Large intestine (tissue), 12 donors: ENCODE results near the gene SSBP4. TPM values are rescaled to one million over a fixed set of nuclear protein-coding genes. Genes with fewer than 3 reads are reported as not detected.
"Not testable (repeated sequence)": the region's sequence is repeated elsewhere in the genome, so short reads cannot be mapped to it uniquely, and the experiment has no call there.

Experiments
- DNase-seq, 2 donors: peaks; one replicate each; pipeline versions ENCODE4 v3.0.0 to v3.0.0-alpha.2; 2013
- H3K27ac ChIP-seq: one replicate; pipeline ENCODE4 v1.5.1; 2013; ENCODE audit warnings: low read length
- H3K27me3 ChIP-seq: 2 replicates; pipeline ENCODE4 v1.6.1; 2013; ENCODE audit warnings: low read length; ENCODE audit not compliant: control insufficient read depth, insufficient read depth
- H3K36me3 ChIP-seq: 2 replicates; pipeline ENCODE4 v1.6.1; 2013; ENCODE audit warnings: low read length; ENCODE audit not compliant: control insufficient read depth, insufficient read depth
- H3K4me1 ChIP-seq: one replicate; pipeline ENCODE4 v1.6.1; 2013; ENCODE audit warnings: low read length; ENCODE audit not compliant: control insufficient read depth, insufficient read depth
- H3K4me3 ChIP-seq: one replicate; pipeline ENCODE4 v1.5.1; 2013; ENCODE audit warnings: low read length
- H3K9me3 ChIP-seq: one replicate; pipeline ENCODE4 v1.6.1; 2013; ENCODE audit warnings: mild to moderate bottlenecking, low read depth, low read length, moderate library complexity; ENCODE audit not compliant: control insufficient read depth
- WGBS: methylation state at CpG from one replicate; pipeline ENCODE4 v1.1.5; 2013; ENCODE audit warnings: low lambda C conversion rate; ENCODE audit not compliant: insufficient coverage; 5-methylcytosine and 5-hydroxymethylcytosine counted together
- long read RNA-seq, 11 donors: transcript quantifications; one replicate each; lab custom pipeline, GENCODE V29; 2026
- polyA plus RNA-seq: library from polyadenylated mRNA; unstranded; fragments of 120-200 nt; gene quantifications from one replicate; pipeline ENCODE4 v1.2.1, GENCODE V29; 2013

SSBP4 gene
- 105 TPM for polyA plus RNA-seq
- long read RNA-seq, donor 1, transcript SSBP4-202 (17 exons, 1,721 nt): major isoform, 8 of 12 reads
- long read RNA-seq, donor 1, partial matches to known transcripts: 0 of 12 reads
- long read RNA-seq, donor 1, other reads (novel, unspliced or antisense): 0 of 12 reads
- long read RNA-seq, donor 2, transcript SSBP4-202 (17 exons, 1,721 nt): major isoform, 18 of 26 reads
- long read RNA-seq, donor 2, transcript SSBP4-201 (18 exons, 1,768 nt): minor isoform, 5 of 26 reads
- long read RNA-seq, donor 2, partial matches to known transcripts: 0 of 26 reads
- long read RNA-seq, donor 2, other reads (novel, unspliced or antisense): 0 of 26 reads
- long read RNA-seq, donor 3: 0 reads
- long read RNA-seq, donor 4, partial matches to known transcripts: 0 of 2 reads
- long read RNA-seq, donor 4, other reads (novel, unspliced or antisense): 0 of 2 reads
- long read RNA-seq, donor 5, transcript SSBP4-202 (17 exons, 1,721 nt): major isoform, 8 of 89 reads
- long read RNA-seq, donor 5, partial matches to known transcripts: 47 of 89 reads
- long read RNA-seq, donor 5, other reads (novel, unspliced or antisense): 29 of 89 reads
- long read RNA-seq, donor 6, transcript SSBP4-202 (17 exons, 1,721 nt): major isoform, 9 of 137 reads
- long read RNA-seq, donor 6, partial matches to known transcripts: 84 of 137 reads
- long read RNA-seq, donor 6, other reads (novel, unspliced or antisense): 40 of 137 reads
- long read RNA-seq, donor 7, partial matches to known transcripts: 0 of 3 reads
- long read RNA-seq, donor 7, other reads (novel, unspliced or antisense): 0 of 3 reads
- long read RNA-seq, donor 8, transcript SSBP4-201 (18 exons, 1,768 nt): minor isoform, 7 of 23 reads
- long read RNA-seq, donor 8, transcript SSBP4-202 (17 exons, 1,721 nt): major isoform, 9 of 23 reads
- long read RNA-seq, donor 8, partial matches to known transcripts: 5 of 23 reads
- long read RNA-seq, donor 8, other reads (novel, unspliced or antisense): 0 of 23 reads
- long read RNA-seq, donor 9, transcript SSBP4-201 (18 exons, 1,768 nt): minor isoform, 5 of 59 reads
- long read RNA-seq, donor 9, transcript SSBP4-202 (17 exons, 1,721 nt): major isoform, 9 of 59 reads
- long read RNA-seq, donor 9, partial matches to known transcripts: 37 of 59 reads
- long read RNA-seq, donor 9, other reads (novel, unspliced or antisense): 5 of 59 reads
- long read RNA-seq, donor 10, transcript SSBP4-202 (17 exons, 1,721 nt): major isoform, 14 of 43 reads
- long read RNA-seq, donor 10, transcript SSBP4-201 (18 exons, 1,768 nt): minor isoform, 8 of 43 reads
- long read RNA-seq, donor 10, partial matches to known transcripts: 10 of 43 reads
- long read RNA-seq, donor 10, other reads (novel, unspliced or antisense): 8 of 43 reads
- long read RNA-seq, donor 11, transcript SSBP4-202 (17 exons, 1,721 nt): major isoform, 5 of 8 reads
- long read RNA-seq, donor 11, partial matches to known transcripts: 0 of 8 reads
- long read RNA-seq, donor 11, other reads (novel, unspliced or antisense): 0 of 8 reads

GRCh38 chr19:18419195-18419698 lies at the start of gene SSBP4:
SSBP4 (plus strand) TSS chr19:18419398; CDS start chr19:18419649, 251 bp downstream.
- Histone ChIP-seq H3K9me3 (no peaks in the 10 kb centered on the region), H3K27me3 (no peaks in the 10 kb centered on the region), H3K4me1 (peaks cover 77% of the 10 kb centered on the region), H3K4me3 (peak within 1 kb of the TSS; percentile 77), H3K27ac (peak within 1 kb of the TSS; percentile 95), H3K36me3 (peaks cover 3% of the 10 kb centered on the region)
- no CpG with 5 or more reads among the region's 80 CpGs for WGBS
- DNase-seq: peak in 1 of 2 donors; percentile 91

- Histone ChIP-seq H3K9me3 (no peaks in the 10 kb centered on the region), H3K27me3 (no peaks in the 10 kb centered on the region), H3K4me3 (no peak overlapping the region), H3K27ac (peak overlapping the region; percentile 93), H3K4me1 (peaks cover 50% of the 10 kb centered on the region), H3K36me3 (peaks cover 5% of the 10 kb centered on the region)
- WGBS: 100% methylated on average over 2 of the region's 4 CpGs
- no peak for DNase-seq
Observed at GRCh38 chr19:18373407-18373891, 45.7 kb upstream of the SSBP4 start.

- DNase-seq: peak; percentile 90 to 91
- peaks cover 3% of the 10 kb centered on the region for H3K36me3 ChIP-seq
- peaks cover 46% of the 10 kb centered on the region for H3K4me1 ChIP-seq
- no peaks in the 10 kb centered on the region for H3K27me3 ChIP-seq
- 83% methylated on average over 1 of the region's 17 CpGs for WGBS
- H3K4me3 ChIP-seq: no peak overlapping the region
- peak overlapping the region; percentile 93 for H3K27ac ChIP-seq
- no peaks in the 10 kb centered on the region for H3K9me3 ChIP-seq
Observed at GRCh38 chr19:18373892-18374629, 45.1 kb upstream of the SSBP4 start.

GRCh38 chr19:18377026-18377425 lies 42.2 kb upstream of the SSBP4 start:
- peaks cover 52% of the 10 kb centered on the region for H3K4me1 ChIP-seq

GRCh38 chr19:18379803-18380747 lies 39.1 kb upstream of the SSBP4 start:
- no peaks in the 10 kb centered on the region for H3K27me3 ChIP-seq
- no peaks in the 10 kb centered on the region for H3K36me3 ChIP-seq
- no peak overlapping the region for H3K4me3 ChIP-seq
- peaks cover 35% of the 10 kb centered on the region for H3K4me1 ChIP-seq
- H3K27ac ChIP-seq: peak overlapping the region; percentile 45
- WGBS: no CpG with 5 or more reads among the region's 22 CpGs
- H3K9me3 ChIP-seq: no peaks in the 10 kb centered on the region
- DNase-seq: peak; percentile 68 to 82

More at GRCh38 chr19:18377026-18377425, 42.2 kb upstream of the SSBP4 start:
- no peaks in the 10 kb centered on the region for H3K9me3 ChIP-seq
- 20% methylated on average over 1 of the region's 6 CpGs for WGBS
- no peaks in the 10 kb centered on the region for H3K27me3 ChIP-seq
- no peaks in the 10 kb centered on the region for H3K36me3 ChIP-seq
- no peak overlapping the region for H3K4me3 ChIP-seq
- DNase-seq: peak in 1 of 2 donors; percentile 64
- peak overlapping the region; percentile 59 for H3K27ac ChIP-seq

- peak overlapping the region; percentile 45 for H3K27ac ChIP-seq
- no peak for DNase-seq
- WGBS: no CpG with 5 or more reads among the region's 3 CpGs
- H3K27me3 ChIP-seq: no peaks in the 10 kb centered on the region
- peaks cover 37% of the 10 kb centered on the region for H3K4me1 ChIP-seq
- no peaks in the 10 kb centered on the region for H3K36me3 ChIP-seq
- H3K4me3 ChIP-seq: no peak overlapping the region
- H3K9me3 ChIP-seq: no peaks in the 10 kb centered on the region
Observed at GRCh38 chr19:18380843-18381242, 38.4 kb upstream of the SSBP4 start.

- not testable (repeated sequence) for H3K4me3 ChIP-seq, H3K27me3 ChIP-seq, H3K9me3 ChIP-seq, H3K36me3 ChIP-seq, H3K27ac ChIP-seq, DNase-seq
- WGBS: no CpG with 5 or more reads among the region's 11 CpGs
- peaks cover 35% of the 10 kb centered on the region for H3K4me1 ChIP-seq
Observed at GRCh38 chr19:18383622-18384021, 35.6 kb upstream of the SSBP4 start.

GRCh38 chr19:18384775-18385174 lies 34.4 kb upstream of the SSBP4 start:
- Histone ChIP-seq H3K36me3 (peaks cover 13% of the 10 kb centered on the region), H3K9me3 (peaks cover 2% of the 10 kb centered on the region), H3K27ac (peak overlapping the region; percentile 96), H3K4me3 (no peak overlapping the region), H3K27me3 (no peaks in the 10 kb centered on the region), H3K4me1 (peaks cover 37% of the 10 kb centered on the region)
- 40% methylated on average over 1 of the region's 7 CpGs for WGBS
- peak; percentile 85 to 94 for DNase-seq
